NCI-H128 (cell line): ENCODE measurements around the gene RET.

Experiments
- DNase-seq: peaks from one replicate; lab custom pipeline; 2025; ENCODE audit not compliant: unreplicated experiment; lab: John Stamatoyannopoulos, UW

RET gene

DNA sequence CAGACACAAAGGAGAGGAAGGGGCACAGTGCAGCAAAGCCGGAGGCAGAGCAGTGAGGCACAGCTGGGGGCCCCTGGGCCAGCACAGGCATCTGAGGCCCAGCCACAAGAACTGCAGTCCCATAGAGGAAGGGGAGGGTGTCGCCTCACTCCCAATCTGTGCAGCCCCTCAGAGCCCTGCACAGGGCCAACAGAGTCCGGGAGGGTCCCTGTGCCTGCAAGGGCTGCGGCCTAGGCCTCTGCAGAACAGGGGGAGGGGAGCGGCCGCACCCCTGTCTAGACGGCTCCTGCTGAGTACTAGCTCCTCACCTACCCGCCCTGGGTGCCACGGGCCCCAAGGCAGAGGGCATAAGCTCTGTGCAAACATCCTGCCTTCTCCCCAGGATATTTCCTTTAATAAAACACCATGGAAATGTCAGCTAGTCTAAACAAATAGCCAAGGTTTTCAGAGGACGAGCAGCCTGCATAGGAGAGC is 32.4 kb upstream of the RET start:
- DNase-seq = no peak

DNA sequence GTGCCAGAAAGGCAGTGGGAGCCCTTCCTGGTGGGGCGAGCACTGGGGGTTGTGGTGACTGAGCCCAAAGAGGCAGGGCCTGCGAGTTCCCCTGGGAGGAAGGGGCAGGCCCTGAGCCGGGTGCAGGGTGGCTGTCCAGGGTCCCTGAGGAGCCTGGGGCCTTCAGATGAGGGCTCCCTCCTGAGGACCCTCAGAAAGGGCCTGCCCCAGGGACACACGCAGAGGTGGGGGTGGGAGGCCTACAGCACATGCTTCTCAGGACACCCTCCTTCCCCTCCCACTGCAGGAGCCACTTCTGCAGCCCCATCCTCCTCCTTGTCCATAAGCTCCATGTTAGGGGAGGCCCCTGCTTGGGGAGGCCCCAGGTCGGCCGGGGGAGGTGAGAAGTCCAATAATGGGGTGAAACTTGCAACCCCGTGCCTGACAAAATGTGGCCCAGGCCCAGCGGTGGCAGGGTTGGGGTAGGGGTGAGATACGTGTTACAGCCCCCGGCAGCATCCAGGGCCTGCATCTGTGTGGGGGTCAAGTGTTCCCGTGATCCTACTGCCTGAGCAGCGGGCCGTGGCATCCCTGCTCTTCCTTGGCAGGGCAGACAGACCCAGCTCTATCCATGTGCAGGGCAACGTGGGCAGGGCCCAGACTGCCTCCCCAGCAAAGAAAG is 31.8 kb upstream of the RET start:
- no peak for DNase-seq

DNA sequence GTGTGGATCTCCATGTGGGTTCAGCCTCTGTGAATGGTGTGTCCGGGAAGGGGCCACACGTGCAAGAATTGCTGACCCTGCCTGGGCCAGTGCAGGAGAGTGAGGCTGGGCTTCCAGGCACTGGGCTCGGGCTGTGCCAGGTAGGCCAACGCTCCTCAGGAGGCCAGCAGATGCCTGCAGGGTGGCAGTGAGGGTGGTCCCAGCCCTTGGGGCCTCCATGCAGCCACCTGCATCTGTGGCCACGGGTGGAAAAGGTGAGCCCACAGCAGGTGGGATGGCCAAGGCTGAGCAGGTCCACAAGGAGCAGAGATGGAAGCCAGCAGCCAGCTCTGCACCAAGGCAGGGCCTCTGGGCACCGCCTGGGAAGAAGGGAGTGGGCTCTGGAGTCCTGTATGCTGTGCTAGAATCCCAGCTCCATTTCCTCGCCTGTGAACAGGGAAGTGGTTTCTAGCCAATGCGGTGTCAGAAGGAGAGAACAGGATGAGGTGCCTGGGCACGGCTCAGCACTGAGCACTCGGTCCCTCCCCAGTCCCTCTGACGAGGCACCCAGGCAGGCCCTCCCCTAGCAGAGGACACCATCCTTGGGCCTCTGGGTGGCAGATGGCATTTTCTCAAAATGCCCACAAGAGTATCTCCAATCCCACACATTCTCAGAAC is 31.1 kb upstream of the RET start:
- no peak for DNase-seq

DNA sequence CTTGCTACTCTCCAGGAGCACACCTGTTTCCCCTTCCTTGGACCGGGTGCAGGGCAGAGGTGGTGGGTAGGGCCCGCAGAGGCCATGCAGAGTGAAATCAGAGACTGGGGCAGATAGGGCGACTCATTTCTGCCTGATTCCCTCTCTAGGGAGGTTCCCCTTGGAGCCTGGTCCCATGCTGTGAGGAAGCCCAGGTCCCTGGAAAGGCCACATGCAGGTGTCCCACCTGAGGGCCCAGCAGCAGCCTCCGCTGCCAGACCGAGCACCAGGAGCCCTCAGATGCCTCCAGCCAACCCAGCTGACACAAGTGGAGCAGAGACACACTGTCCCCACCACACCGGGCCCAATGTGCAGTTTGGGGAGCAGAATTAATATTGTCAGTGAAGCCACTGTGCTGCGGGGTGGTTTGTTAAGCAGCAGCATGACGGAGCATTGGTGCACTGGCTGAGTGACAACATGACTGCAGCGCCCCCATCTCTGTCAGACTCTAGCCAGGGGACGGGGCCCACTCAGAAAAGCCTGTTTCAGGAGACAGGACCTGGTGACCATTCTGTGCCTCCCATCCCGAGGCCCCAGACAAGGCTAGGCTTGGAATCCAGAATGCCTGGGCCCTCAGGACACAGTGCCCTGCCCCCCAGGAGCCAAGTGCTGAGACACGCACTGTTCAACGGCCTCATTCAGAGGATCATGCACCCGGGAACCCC is 30.4 kb upstream of the RET start:
- no peak for DNase-seq

DNA sequence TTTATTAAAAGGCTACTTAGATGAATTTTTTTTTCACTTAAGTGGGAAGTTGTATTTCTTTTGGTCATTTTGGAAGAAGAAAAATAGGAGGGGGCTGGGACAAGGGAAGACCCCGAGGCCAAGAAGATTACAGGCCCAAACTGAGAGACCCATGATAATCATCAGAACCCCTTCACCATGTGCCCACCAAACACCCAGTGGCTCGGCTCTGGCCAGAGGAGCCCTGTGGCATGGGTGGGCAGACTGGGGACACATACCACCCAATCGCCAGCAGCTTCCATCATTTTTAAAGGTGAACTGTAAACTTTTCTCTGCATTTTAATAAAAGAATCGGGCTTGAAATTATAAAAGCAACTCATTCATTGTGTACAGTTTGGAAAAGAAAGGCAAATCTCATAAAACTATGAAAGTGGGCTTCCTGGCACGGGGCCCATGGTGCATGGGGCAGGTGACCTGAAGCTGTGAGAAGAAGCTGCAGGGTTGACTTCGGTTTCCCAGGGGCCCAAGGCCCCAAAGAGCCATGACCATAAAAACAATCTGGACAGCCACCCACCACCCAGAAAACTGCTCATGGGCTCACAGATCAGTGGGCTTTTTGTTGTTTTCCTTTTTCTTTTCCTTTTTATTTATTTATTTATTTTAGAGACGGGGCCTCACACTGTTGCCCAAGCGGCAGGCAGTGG is 29.4 kb upstream of the RET start:
- no peak for DNase-seq

DNA sequence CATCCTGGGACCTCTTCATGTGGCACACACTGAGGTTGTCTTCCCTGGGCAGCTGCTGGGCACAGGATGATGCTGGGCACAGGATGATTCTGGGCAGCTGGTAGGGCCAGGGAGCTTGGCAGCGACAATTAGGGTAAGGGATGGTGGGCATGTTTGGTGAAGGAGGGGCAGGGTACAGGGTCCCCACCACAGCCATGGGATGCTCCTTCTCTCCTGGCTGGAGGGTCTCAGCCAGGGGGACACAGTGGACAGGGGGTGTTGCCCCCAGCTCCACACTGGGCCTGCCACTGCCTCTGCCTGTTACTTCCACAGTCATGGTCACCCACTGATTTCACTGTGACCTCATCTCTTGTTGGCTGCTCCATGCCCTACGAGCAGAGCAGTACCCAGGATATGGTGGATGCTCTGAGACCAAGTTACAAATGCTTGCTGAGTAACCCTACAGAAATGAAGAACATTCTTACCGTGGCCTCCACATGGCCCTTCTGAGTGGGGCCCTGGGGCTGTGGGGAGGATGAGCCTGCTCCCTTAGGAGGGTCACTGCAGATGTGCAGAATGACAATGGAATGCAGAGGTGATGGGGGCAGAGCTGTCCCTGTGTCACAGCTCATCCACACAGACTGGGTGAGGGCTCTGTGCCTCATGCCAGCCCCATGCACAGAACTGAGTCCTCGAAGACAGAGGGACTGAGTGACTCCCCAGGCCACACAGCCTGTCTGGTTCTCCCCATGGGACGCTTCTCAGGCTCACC is 28.4 kb upstream of the RET start:
- DNase-seq = no peak

DNA sequence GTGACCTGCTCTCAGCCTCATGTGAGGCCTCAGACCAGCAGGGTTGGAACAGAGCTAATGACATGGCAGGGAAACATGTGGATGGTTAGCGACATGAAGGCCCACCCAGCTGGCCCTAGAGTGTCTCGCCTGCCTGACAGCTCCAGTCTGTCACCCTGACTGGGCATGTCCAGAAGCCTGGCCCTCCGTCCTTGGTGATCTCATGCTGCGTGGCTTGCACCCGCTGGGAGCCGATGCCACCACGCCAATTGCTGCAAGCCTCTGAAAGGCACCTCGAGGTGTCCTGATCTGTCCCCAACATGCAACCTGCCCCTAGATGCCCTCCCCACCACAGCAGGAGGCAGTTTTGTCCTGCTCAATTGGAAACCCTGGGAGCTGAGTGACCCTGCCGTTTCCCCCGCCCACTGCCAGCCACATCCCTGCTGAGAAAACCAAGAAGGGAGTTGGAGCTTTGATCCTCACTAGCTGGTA is 27.8 kb upstream of the RET start:
- DNase-seq = no peak

DNA sequence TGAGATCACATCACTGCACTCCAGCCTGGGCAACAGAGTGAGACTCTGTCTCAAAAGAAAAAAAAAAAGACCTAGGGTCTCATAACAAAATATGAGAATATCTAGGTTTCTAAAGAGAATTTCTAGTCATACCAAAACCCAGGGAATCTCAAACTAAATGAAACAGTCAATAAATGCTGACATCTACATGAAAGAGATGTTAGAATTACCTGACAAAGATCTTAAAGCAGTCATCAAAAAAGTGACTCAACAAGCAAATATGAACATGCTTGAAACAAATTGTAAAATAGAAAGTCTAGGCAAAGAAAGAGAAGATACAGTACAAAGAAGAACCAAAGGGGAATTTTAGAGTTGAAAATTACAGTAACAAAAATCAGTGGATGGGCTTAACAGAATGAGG is 26.9 kb upstream of the RET start:
- no peak for DNase-seq

DNA sequence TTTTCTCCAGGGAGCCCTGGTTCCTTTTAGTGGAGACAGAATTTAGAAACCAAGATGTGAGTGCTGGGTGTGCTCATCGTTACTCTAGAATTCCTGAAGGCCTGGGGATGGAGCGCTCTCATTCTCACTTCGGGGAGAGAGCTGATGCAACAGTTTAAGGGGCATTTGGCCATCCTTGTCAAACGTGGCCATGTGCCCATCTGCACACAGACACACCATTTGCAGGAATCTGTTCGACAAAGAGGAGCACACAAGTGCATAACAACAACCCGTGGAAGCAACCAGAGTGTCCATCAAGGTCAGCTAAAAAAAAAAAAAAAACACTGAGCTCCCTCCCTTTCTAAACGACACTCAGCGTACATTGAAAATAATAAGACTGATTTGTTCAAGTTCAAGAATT is 23.0 kb upstream of the RET start:
- DNase-seq = no peak

DNA sequence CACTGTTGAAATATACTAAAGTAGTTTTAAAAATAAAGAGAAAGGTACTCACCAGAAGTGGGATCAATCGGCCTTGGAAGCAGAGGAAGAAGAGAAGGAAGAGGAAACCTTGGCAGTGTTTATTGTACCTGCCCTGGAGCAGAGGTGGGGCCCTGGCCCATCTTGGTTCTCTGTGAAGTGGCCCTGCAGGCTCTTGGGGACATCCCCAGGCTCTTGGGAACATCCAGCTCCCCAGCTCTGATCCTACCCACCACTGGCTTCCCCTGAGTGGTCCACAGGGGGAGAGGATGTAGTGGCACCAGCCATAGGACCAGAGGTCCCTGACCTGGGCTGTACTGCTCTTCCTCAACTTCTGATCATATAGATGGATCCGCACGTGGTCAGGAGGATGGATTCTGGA is 22.3 kb upstream of the RET start:
- DNase-seq = no peak

DNA sequence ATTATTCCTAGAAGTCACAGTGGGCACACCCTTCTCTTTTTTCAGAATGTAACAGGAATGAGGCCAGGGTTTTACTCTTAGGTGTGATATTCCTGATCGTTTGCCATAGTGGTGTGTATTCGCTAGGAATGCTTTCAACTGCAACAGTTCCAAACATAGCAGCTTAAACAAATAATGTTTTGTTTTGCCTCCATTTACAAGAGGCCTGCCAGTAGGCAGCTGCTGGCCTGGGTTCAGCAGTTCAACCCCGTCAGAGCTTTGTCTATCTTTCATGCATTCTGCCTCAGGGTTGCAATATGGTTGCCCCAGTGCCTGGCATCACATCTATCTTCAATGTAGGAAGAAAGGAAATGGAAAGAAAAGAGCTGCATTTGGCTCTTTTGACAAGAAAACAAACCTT is 21.7 kb upstream of the RET start:
- DNase-seq = no peak

DNA sequence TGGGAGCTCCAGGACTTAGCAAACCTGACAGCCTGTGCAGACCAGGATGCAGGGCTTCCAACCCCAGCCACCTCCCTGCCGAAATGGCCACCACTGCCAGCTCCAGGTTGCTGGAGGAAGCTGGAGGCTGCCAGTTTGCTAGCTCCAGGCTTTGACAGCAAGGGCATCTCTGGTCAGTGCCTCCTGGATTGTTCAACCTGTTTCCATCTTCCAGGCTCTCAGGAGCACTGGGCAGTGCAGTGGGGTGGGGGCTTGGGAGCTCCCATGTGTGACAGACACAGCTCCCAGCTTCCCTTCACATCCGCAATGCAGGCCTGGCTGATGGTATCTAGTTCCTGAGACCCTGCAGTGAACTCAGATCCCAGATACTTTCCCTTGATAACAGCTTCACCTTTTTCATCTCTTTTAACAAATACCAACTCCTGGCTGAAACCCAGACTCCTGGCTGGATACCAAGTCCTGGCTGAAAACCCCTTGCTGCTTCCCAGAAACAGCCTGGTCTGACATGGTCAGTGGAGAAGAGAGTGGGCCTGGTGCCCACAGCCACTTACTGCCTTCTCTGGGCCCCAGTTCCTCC is 20.8 kb upstream of the RET start:
- DNase-seq = no peak

DNA sequence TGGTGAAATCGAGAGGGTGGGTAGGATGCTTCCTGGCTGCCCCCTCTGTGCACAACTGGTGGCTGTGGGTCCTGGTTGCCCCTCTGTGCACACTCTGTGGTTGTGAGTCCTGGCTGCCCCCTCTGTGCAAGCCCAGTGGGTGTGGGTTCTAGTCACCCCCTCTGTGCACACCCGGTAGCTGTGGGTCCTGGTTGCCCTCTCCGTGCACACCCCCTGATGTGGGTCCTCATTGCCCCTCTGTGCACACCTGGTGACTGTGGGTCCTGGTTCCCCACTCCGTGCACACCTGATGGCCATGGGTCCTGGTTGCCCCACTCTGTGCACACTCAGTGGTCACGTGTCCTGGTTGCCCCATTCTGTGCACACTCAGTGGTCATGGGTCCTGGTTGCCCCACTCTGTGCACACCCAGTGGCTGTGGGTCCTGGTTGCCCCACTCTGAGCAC is 20.3 kb upstream of the RET start:
- no peak for DNase-seq

DNA sequence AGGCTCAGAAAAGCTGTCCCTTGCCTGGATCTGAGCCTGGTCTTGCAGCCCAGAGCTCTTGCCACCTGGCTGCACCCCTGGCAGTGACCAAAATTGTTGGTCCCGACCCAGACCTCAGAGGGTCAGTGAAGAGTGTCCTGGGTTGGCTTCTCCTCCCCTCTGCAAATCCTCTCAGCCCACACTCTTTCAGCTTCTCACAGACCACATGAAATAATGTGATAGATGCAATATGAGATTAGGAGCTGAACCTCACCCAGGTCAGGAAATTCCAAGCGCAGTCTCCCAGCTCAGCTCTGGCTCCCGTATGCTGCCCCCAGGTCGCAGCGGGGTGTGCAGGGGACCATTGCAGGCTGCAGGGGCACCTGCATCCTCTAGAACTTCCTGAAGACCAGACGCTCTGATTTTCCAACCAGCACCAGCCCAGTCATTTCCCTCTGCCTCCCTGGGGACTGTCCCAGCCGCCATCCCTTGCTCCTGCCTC is 19.6 kb upstream of the RET start:
- no peak for DNase-seq

DNA sequence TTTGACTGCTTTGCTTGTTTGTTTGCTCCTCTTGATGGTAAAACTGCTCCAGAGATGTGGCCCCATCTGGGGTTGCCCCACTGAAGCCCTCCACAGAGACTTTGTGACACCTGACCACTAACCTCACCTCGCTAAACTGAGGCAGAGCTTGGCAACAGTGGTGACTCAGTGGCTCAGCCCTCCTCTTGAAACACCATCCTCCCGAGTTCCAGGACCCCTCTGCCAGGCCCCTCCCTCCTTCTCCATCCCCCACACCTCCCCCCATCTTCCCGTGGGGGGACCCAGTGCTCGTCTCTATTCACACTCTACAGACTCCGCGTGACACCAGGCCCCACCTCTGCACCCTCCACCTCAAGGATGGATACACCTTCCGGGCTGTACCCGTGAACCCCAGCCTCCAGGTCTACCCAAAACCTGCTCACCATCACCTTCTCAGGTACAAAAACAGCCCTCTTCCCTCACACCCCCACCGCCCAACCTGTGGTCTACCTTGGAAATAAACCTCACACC is 19.0 kb upstream of the RET start:
- no peak for DNase-seq

DNA sequence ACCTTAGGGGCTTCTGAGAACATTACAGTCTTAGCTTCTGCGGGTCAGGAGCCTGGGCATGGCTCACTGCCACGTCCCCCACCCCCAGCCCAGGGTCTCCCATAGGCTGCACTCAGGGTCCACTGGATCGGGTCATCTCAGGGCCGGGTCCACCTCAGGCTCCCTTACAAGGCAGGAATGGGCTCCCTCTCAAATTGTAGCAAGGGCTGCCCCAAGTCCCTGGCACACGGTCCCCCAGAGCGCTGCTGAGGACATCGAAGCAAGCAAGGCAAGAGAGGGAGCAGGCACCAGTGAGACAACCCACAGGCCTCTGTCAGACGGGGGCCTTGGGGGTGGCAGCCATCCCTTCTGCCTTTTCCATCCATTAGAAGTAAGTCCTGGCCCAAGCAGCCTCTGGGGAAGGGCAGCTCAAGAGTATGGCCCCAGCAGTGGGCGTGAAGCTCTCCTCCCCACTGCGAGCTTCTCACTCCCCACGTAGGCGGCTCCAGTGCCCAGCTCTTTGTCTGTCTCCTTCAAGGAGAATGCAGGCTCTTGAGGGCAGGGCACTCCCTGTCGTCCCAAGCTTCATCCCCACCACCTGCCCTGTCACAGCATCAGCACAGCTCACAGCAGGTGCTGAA is 18.0 kb upstream of the RET start:
- no peak for DNase-seq

DNA sequence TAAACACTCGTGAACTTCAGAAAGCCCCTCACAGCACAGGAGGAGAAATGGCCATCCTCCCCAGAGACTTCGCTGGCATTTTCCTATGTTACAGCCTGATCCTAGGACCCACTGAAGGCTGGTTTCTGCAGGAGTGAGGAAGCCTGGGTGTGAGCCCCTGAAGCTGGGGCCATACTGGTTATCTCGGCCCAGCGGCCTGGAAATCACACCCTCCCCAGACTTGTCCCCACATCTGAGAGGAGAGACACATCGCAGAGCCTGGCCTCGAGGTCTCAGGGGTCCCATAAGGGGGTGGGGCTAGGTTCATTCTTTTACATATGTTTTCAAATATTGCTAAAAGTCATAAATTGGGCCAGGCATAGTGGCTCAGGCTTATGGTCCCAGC is 17.5 kb upstream of the RET start:
- no peak for DNase-seq

DNA sequence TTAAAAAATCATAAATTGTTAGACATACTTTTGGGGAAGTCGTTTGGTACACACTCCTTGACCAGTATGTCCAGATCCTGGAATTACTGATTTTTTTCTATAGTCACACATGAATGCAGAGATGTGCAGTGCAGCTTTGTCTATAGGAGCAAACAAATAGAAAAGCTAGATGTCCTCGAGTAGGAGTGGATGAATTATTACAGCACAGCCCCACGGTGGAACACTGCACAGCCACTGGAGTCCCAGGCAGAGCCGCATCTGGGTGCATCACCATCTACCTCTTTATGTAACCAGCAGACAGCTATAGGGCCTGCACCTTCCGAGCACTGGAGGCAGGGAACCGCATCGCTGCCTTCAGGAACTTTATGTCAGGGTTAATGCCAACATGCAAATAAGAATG is 17.0 kb upstream of the RET start:
- DNase-seq = no peak

DNA sequence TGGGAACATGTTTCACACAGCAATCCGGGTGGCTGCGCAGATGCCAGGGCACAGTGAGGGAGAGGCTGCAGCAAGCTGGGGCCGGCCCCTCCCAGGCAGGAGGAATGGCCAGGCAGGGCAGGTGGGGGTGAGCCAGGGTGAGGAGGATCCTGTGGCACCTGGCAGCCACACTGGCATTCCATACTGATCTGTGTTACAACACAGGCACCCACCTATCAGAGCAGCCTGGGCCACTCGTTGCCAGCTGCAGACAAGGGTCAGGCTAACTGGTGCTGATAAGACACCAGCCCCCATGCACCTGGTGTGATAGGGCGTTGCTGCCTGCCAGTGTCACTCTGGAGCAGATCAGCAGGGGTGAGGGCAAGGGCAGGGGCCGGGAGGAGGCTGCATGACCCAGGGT is 16.6 kb upstream of the RET start:
- DNase-seq = no peak

DNA sequence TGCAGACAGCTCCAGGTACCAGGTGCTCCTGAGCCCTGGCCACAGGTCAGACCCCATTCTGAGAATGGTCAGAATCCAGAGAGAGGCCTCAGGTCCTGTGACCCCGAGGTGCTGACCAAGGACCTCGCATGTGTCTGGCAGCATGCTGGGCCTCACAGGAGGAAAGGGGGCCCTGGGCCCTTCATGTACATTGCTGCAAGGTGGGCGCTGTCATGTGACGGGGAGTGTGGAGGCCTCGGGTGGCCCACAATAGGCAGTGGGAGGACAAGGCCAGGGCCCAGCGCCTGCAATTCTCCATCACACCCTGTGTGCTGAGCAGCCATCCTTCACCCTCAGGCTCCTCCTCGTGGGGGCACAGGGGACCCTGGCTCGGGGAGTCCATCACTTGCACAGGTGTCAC is 15.5 kb upstream of the RET start:
- DNase-seq = no peak
